MM.1S (cell line): ENCODE measurements around the gene EDNRA.

Source experiments
- DNase-seq: peaks from one replicate; pipeline ENCODE4 v3.0.0-alpha.2; 2015
- H2AFZ ChIP-seq: fragments of 300-600 bp; sonication (generic); 2 replicates; pipeline ENCODE4 v1.6.0; 2016; ENCODE audit warnings: antibody characterized with exemption, low read length
- H3F3A ChIP-seq: fragments of 300-600 bp; sonication (generic); 2 replicates; pipeline ENCODE4 v1.6.1; 2016; ENCODE audit warnings: mild to moderate bottlenecking, antibody characterized with exemption, low read length, moderate library complexity, mixed read lengths; ENCODE audit not compliant: insufficient read depth
- H3K27ac ChIP-seq: fragments of 300-600 bp; sonication (generic); 2 replicates; pipeline ENCODE4 v1.5.1; 2016; ENCODE audit warnings: mild to moderate bottlenecking, low read length
- H3K27me3 ChIP-seq: fragments of 300-600 bp; sonication (generic); replicated peaks from 2 replicates; pipeline ENCODE4 v1.6.0; 2016; ENCODE audit warnings: low read length; ENCODE audit not compliant: insufficient read depth
- H3K36me3 ChIP-seq: fragments of 300-600 bp; sonication (generic); replicated peaks from 2 replicates; pipeline ENCODE4 v1.6.1; 2016; ENCODE audit warnings: mild to moderate bottlenecking, low read length, mixed read lengths; ENCODE audit not compliant: insufficient read depth
- H3K4me1 ChIP-seq: fragments of 300-600 bp; sonication (generic); 2 replicates; pipeline ENCODE4 v1.6.1; 2016; ENCODE audit warnings: low read length, mixed read lengths
- H3K4me2 ChIP-seq: fragments of 300-600 bp; sonication (generic); 2 replicates; pipeline ENCODE4 v1.6.0; 2016; ENCODE audit warnings: low read depth, low read length
- H3K4me3 ChIP-seq: fragments of 300-600 bp; sonication (generic); 2 replicates; pipeline ENCODE4 v1.5.1; 2016; ENCODE audit warnings: low read length, mixed read lengths
- H3K79me2 ChIP-seq: fragments of 300-600 bp; sonication (generic); 2 replicates; pipeline ENCODE4 v1.6.1; 2016; ENCODE audit warnings: mixed run types, low read length, mixed read lengths
- H3K9ac ChIP-seq: fragments of 300-600 bp; sonication (generic); 2 replicates; pipeline ENCODE4 v1.6.1; 2016; ENCODE audit warnings: low read length, mixed read lengths
- H3K9me2 ChIP-seq: fragments of 300-600 bp; sonication (generic); replicated peaks from 2 replicates; pipeline ENCODE4 v1.6.1; 2016; ENCODE audit warnings: mild to moderate bottlenecking, low read length, mixed read lengths; ENCODE audit not compliant: insufficient read depth
- H3K9me3 ChIP-seq: fragments of 300-600 bp; sonication (generic); replicated peaks from 2 replicates; pipeline ENCODE4 v1.6.1; 2016; ENCODE audit warnings: mild to moderate bottlenecking, low read length, mixed read lengths; ENCODE audit not compliant: insufficient read depth
- H4K20me1 ChIP-seq: fragments of 300-600 bp; sonication (generic); 2 replicates; pipeline ENCODE4 v1.6.1; 2016; ENCODE audit warnings: mild to moderate bottlenecking, low read length, moderate library complexity, mixed read lengths; ENCODE audit not compliant: insufficient read depth
- CTCF ChIP-seq: fragments of 300-600 bp; sonication (generic); IDR thresholded peaks from 2 replicates; pipeline ENCODE4 v1.5.1; 2016; ENCODE audit warnings: antibody characterized with exemption, low read length, mixed read lengths
- EZH2 ChIP-seq: fragments of 300-600 bp; sonication (generic); optimal IDR thresholded peaks from 2 replicates; pipeline ENCODE3; 2017; ENCODE audit warnings: low read depth, mild to moderate bottlenecking, antibody characterized with exemption, low read length, mixed read lengths
- EZH2phosphoT487 ChIP-seq: fragments of 300-600 bp; sonication (generic); IDR thresholded peaks from 2 replicates; pipeline ENCODE4 v1.6.1; 2018; ENCODE audit warnings: antibody characterized with exemption, low read length

The EDNRA gene

GRCh38 chr4:147518846-147519767 lies 38.2 kb downstream of the EDNRA start:
- H3K4me1 ChIP-seq: no peaks in the 10 kb centered on the region
- H3K9me2 ChIP-seq: no peaks in the 10 kb centered on the region
- DNase-seq: peak; percentile 77
- no peaks in the 10 kb centered on the region for H3K36me3 ChIP-seq
- H3F3A ChIP-seq: no peaks in the 10 kb centered on the region
- H3K27ac ChIP-seq: no peak overlapping the region
- no peak overlapping the region for H3K4me2 ChIP-seq
- no peak overlapping the region for H2AFZ ChIP-seq
- no peak overlapping the region for H3K4me3 ChIP-seq
- H3K9ac ChIP-seq: no peak overlapping the region
- TF ChIP-seq CTCF (peak; percentile 92), EZH2phosphoT487 (no peak)
- H4K20me1 ChIP-seq: no peaks in the 10 kb centered on the region
- no peaks in the 10 kb centered on the region for H3K9me3 ChIP-seq
- H3K79me2 ChIP-seq: no peaks in the 10 kb centered on the region
- no peaks in the 10 kb centered on the region for H3K27me3 ChIP-seq

GRCh38 chr4:147524601-147525000 lies 43.7 kb downstream of the EDNRA start:
- Histone ChIP-seq H2AFZ (no peak overlapping the region), H3F3A (no peaks in the 10 kb centered on the region), H3K9me2 (no peaks in the 10 kb centered on the region), H4K20me1 (no peaks in the 10 kb centered on the region), H3K79me2 (no peaks in the 10 kb centered on the region), H3K4me3 (no peak overlapping the region), H3K9ac (no peak overlapping the region), H3K36me3 (no peaks in the 10 kb centered on the region), H3K27ac (no peak overlapping the region), H3K4me1 (no peaks in the 10 kb centered on the region), H3K4me2 (no peak overlapping the region), H3K27me3 (no peaks in the 10 kb centered on the region), H3K9me3 (no peaks in the 10 kb centered on the region)
- DNase-seq: no peak
- TF ChIP-seq CTCF (no peak), EZH2phosphoT487 (no peak), EZH2 (no peak)

DNA sequence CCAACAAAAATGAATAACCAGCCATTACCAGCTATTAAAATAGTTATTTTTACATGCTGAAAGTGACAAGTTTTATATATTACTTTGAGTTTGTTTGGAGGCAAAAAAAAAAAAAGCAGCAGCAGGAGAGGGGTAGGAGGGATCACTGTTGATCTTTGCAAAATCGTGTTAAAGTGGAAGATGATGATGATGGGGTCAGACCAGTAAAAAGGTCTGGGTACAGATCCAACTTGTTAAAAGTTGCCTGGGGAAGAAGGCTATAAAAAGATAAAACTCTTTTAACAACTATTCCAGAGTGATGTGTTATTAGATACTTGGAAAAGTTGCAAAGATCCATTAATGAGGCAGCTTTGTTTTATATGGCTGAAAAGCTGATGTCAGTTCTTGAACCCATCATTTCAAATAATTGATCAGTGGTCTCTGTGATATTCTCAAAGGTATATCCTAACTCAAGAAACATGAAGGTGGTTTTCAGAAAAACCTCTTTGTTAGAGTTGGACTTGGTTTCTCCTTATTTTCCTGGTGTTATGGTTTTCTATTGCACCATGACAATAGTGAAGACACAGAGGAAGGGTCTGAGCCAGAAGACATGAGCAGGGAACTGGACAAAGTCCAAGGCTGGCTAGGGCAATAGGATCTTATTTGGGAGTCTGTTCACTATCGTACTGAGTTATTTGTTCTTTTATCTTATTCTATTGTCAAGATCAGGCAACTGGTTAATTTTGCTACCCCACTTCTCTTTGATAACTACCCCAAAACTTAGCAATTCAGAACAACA lies 44.8 kb downstream of the EDNRA start:
- Histone ChIP-seq H3K9me2 (no peaks in the 10 kb centered on the region), H3K4me3 (no peak overlapping the region), H3F3A (no peaks in the 10 kb centered on the region), H3K9me3 (no peaks in the 10 kb centered on the region), H3K9ac (no peak overlapping the region), H3K79me2 (no peaks in the 10 kb centered on the region), H3K36me3 (no peaks in the 10 kb centered on the region), H3K27me3 (no peaks in the 10 kb centered on the region), H3K4me1 (no peaks in the 10 kb centered on the region), H2AFZ (no peak overlapping the region), H4K20me1 (no peaks in the 10 kb centered on the region), H3K27ac (no peak overlapping the region), H3K4me2 (no peak overlapping the region)
- no peak for DNase-seq
- TF ChIP-seq CTCF (no peak), EZH2phosphoT487 (no peak), EZH2 (no peak)
